Adrenal gland (tissue), 5 donors: ENCODE results near the gene NEO1.

ENCODE experiments used
- POLR2A ChIP-seq, 2 donors: fragments of 450-650 bp; IDR thresholded peaks; one replicate each; pipeline ENCODE4 v1.6.1; 2017; ENCODE audit warnings: antibody characterized with exemption in 2 of 2, mild to moderate bottlenecking in 2 of 2, moderate library complexity in 1 of 2
- TF ChIP-seq, protein P1 (sequence below), 6 experiments: fragments of 450-650 bp in 4 of 6; fragments of 200-600 bp in 2 of 6; sonication (generic) in 1 of 6; IDR thresholded peaks; 1 replicate in 5 of 6; 2 replicates in 1 of 6; pipeline versions ENCODE4 v1.5.1 to v1.8.0; 2016 to 2021; ENCODE audit warnings: antibody characterized with exemption in 6 of 6, mild to moderate bottlenecking in 2 of 6, moderate library complexity in 1 of 6
- donor health status: DM: no; HTN: no; CAD: no.

DNA sequence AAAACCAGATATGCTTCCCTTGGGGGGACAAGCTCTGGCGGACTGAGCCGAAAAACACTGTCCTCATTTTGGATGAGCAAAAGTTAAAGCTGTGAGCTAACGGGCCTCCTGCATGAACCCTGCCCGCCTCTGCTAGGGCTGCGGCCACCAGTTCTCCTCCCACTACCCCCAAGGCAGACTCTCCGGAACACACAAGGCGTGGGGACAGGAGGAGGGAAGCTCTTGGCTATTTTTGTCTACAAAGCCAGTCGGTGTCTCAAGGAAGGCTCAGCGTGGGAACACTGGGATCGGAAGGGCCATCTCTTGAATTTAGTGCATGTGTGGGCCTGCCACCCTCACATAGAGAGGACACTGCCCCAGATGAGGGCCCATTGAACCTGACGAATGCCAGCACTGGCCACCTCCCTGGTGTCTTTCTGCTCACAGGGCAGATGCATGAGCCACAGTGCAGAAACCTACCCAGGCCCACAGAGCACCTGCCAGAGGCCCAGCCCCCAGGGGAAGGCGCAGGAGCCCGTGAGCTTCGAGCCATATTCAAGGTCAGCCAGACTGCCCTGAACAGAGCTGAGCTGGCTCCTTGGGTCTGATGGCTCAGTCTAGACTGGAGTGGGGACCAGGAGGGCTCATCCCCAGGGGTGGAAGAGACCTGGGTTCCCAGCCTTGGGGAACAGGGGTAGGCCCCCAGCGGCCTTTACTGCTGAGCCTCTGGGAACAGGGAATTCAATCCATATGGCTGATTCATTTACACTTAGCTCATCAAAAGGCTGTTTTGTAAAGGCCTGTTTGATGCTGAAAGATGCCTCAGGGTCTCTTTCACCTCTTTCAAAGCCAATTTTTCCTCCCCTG, 278.2 kb downstream of the NEO1 start:
- no peak for TF ChIP-seq POLR2A (IDR thresholded peaks at IDR 0.05)
- TF ChIP-seq, protein P1, sequence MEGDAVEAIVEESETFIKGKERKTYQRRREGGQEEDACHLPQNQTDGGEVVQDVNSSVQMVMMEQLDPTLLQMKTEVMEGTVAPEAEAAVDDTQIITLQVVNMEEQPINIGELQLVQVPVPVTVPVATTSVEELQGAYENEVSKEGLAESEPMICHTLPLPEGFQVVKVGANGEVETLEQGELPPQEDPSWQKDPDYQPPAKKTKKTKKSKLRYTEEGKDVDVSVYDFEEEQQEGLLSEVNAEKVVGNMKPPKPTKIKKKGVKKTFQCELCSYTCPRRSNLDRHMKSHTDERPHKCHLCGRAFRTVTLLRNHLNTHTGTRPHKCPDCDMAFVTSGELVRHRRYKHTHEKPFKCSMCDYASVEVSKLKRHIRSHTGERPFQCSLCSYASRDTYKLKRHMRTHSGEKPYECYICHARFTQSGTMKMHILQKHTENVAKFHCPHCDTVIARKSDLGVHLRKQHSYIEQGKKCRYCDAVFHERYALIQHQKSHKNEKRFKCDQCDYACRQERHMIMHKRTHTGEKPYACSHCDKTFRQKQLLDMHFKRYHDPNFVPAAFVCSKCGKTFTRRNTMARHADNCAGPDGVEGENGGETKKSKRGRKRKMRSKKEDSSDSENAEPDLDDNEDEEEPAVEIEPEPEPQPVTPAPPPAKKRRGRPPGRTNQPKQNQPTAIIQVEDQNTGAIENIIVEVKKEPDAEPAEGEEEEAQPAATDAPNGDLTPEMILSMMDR (IDR thresholded peaks at IDR 0.05), result no peak
